ENCODE measurements around the gene B3GNT2.
A peak's percentile ranks its signal among the peaks of the same experiment; 100 is the strongest.

The B3GNT2 gene

DNA sequence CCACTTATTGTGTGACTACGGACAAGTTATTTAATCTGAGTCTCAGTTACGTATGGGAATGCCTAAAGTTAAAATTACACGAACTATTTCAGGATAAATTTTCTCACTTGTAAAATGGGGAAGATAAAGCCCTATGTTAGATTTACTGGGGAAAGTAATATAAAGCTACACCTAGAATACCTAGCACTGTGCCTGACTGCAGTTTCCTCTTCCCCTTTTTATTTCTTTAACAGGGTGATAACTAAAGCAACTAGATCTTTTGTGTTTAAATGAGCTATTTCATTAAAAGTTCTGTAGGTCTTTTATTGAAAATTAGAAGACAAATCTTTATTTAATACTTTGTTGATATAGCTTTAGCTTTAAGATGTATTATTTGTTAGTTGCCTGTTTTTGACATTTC, 5.0 kb downstream of the B3GNT2 start:
- Histone ChIP-seq H3K4me3 (replicated peaks; ENCODE audit: insufficient read depth, low read length) (no peak overlapping the region), H3K27me3 (ENCODE audit: insufficient read depth, poor library complexity, severe bottlenecking) (no peaks in the 10 kb centered on the region), H3K27ac (replicated peaks) (peak overlapping the region; percentile 40)
- TF ChIP-seq CTCF (IDR thresholded peaks at IDR 0.05; ENCODE audit: insufficient read depth, low read length) (no peak), SPI1 (IDR thresholded peaks at IDR 0.05; ENCODE audit: borderline replicate concordance, low read depth) (peak; percentile 82)
- no peak for DNase-seq (ENCODE audit: low read depth in 1 of 2, low spot score in 1 of 2)

GRCh38 chr2:62201307-62201706, 5.4 kb downstream of the B3GNT2 start:
- DNase-seq (ENCODE audit: low read depth in 1 of 2, low spot score in 1 of 2) = no peak
- TF ChIP-seq SPI1 (IDR thresholded peaks at IDR 0.05; ENCODE audit: borderline replicate concordance, low read depth) = no peak
- H3K27me3 ChIP-seq (ENCODE audit: insufficient read depth, poor library complexity, severe bottlenecking) = no peaks in the 10 kb centered on the region
- H3K27ac ChIP-seq (replicated peaks) = peak overlapping the region; percentile 40
- no peak overlapping the region for H3K4me3 ChIP-seq (replicated peaks; ENCODE audit: insufficient read depth, low read length)

GRCh38 chr2:62202019-62202722, 6.3 kb downstream of the B3GNT2 start:
- Histone ChIP-seq H3K27ac (replicated peaks) (peak overlapping the region; percentile 40), H3K27me3 (ENCODE audit: insufficient read depth, poor library complexity, severe bottlenecking) (no peaks in the 10 kb centered on the region), H3K4me3 (replicated peaks; ENCODE audit: insufficient read depth, low read length) (no peak overlapping the region)
- peak in 1 of 2 experiments; percentile 78 for DNase-seq (ENCODE audit: low read depth in 1 of 2, low spot score in 1 of 2)
- peak; percentile 0; the same call in 1 of the 2 replicates for TF ChIP-seq SPI1 (IDR thresholded peaks at IDR 0.05; ENCODE audit: borderline replicate concordance, low read depth)
- TF ChIP-seq REST (IDR thresholded peaks at IDR 0.05; ENCODE audit: insufficient replicate concordance, low read depth) = no peak
- peak; percentile 43; the same call in 1 of the 2 replicates for TF ChIP-seq POLR2AphosphoS5 (IDR thresholded peaks at IDR 0.05; ENCODE audit: low read depth)
- no peak for TF ChIP-seq GABPA (IDR thresholded peaks at IDR 0.05; ENCODE audit: low read depth)
- TF ChIP-seq CTCF (IDR thresholded peaks at IDR 0.05; ENCODE audit: insufficient read depth, low read length) = no peak

- Histone ChIP-seq H3K27ac (replicated peaks) (peak overlapping the region; percentile 40), H3K27me3 (ENCODE audit: insufficient read depth, poor library complexity, severe bottlenecking) (no peaks in the 10 kb centered on the region), H3K4me3 (replicated peaks; ENCODE audit: insufficient read depth, low read length) (no peak overlapping the region)
- TF ChIP-seq GABPA (IDR thresholded peaks at IDR 0.05; ENCODE audit: low read depth) = no peak
- TF ChIP-seq CTCF (IDR thresholded peaks at IDR 0.05; ENCODE audit: insufficient read depth, low read length) = no peak
- no peak for TF ChIP-seq SPI1 (IDR thresholded peaks at IDR 0.05; ENCODE audit: borderline replicate concordance, low read depth)
- no peak for DNase-seq (ENCODE audit: low read depth in 1 of 2, low spot score in 1 of 2)
Observed at GRCh38 chr2:62202729-62203128, 6.8 kb downstream of the B3GNT2 start.

- TF ChIP-seq POLR2AphosphoS5 (IDR thresholded peaks at IDR 0.05; ENCODE audit: low read depth) (no peak), CTCF (IDR thresholded peaks at IDR 0.05; ENCODE audit: insufficient read depth, low read length) (no peak), SPI1 (IDR thresholded peaks at IDR 0.05; ENCODE audit: borderline replicate concordance, low read depth) (no peak)
- no peaks in the 10 kb centered on the region for H3K27me3 ChIP-seq (ENCODE audit: insufficient read depth, poor library complexity, severe bottlenecking)
- H3K27ac ChIP-seq (replicated peaks) = no peak overlapping the region
- DNase-seq (ENCODE audit: low read depth in 1 of 2, low spot score in 1 of 2) = no peak
- no peak overlapping the region for H3K4me3 ChIP-seq (replicated peaks; ENCODE audit: insufficient read depth, low read length)
Observed at GRCh38 chr2:62203459-62203858, 7.5 kb downstream of the B3GNT2 start.
